Measurements from ENCODE around the gene TMEM179.

TMEM179 gene

GRCh38 chr14:104598910-104599273 is 5.7 kb downstream of the TMEM179 start:
- no peak for DNase-seq (ENCODE audit: low read depth in 2 of 2)

DNA sequence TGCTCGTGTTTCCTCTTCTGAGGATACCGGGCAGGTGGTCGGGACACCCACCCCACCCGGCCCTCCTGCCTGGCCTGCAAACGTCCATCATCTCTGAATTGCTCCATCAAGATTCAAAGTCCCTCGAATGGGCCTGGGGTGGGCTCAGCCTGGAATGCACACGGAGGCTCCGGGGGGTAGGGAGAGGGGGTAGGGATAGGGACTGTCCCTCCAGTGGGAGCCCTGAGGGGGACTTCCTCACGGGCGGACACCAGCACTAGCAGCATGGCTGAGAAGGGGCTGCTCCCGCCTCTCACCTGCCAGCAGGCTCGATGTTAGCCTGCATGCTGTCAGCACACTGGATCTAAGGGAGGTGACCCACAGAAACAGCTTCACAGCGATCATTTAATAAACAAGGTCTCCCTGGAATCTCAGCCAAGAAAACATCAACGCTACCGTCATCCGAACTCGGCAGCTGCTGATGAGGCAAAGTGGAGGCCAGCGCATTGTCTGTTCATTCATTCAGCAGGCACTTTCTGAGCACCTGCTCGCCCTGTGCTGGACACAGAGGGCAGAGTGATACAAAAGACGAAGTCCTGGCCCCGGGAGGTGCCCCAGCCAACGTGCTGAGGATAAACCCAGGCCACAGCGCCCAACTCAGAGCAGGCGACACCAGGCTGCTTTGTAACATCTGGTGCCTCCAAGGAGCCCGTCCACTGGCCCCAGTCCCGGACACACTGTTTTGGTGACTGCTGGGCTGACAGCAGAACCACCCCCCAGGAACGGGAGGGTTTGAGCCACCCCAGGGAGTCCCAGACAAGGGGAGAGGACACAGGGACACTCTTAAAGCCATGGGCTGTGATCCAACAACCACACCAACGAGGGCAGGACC is 6.3 kb downstream of the TMEM179 start:
- DNase-seq (ENCODE audit: low read depth in 2 of 2), result no peak

DNA sequence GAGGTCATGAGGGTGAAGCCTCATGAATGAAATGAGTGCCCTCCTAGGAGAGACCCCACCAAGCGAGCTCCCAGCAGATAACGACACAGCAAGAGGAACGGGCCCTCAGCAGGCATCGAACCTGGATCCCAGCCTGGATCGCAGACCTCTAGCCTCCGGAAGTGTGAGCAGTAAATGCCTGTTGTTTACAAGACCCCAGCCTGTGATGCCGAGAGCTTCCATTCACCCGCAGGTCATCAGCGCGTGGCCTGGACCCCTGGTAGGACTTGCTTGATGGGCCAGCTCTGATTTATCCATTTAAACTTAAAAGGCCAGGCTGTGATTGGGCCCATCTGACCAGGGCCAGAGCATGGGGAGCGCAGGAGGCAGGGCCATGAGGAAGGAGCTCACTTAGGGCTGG is 7.0 kb downstream of the TMEM179 start:
- no peak for DNase-seq (ENCODE audit: low read depth in 2 of 2)

DNA sequence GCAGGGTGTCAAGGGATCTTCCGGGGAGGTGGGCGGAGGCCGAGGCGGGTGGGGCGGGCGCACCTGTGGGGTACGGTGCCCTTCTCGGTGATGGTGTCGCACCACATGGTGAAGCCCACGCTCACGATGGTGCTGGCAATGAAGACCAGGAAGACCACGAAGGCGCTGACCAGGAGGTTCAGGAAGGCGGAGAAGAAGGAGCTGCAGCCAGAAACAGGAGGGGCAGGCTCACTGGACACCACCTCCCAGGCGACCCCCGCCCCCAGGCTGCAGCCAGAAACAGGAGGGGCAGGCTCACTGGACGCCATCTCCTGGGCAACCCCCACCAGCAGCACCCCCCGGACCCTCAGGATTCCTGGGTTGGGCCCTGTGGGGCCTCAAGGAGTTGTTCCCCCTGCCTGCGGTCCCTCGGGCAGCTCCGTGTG is 7.6 kb downstream of the TMEM179 start:
- no peak for DNase-seq (ENCODE audit: low read depth in 2 of 2)

DNA sequence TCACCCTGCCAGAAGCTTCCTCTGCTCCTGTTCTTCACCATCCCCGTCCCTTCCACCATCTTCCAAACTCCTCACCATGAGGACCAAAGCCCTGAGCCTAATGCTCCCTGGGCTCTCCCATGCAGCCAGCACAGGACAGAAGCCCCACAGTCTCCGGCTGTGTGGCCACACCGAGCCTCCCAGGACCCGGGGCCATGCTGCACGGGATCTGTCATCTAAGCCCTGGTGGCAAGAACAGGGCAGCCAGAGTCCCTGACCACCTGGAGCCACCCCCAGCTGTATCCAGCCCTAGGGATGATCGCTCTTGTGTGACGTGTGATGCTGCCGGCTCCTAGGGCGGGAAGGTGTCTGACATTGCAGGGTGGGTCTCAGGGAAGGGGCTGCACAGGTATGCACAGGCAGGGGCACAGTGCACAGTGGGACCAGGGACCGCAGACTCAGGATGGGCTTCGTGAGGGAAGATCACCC is 8.1 kb downstream of the TMEM179 start:
- no peak for DNase-seq (ENCODE audit: low read depth in 2 of 2)

DNA sequence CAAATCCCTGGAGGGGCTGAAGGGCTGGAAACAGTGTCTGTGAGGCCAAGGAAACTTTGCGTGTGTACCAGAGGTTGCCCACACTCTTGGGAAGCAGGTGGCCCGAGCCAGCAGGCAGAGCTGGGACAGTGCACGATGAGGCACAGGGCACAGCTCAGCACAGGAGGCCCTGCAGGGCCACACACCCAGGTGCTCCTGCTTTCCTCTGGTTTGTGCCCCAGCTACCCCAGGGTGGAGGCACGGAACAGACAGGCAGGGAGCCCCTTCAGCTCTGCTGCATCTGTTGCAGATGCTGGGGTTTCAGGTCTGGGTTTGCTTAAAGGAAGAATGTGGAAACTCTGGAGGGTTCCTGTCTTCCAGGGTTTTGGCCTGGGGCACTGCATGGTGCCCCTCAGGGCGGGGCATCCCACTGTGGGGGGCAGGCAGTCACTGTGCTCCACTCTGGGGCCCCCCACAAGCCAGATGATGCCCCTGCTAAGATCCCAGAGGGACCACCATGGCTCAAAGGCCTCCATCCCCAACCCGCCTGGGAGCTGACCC is 8.6 kb downstream of the TMEM179 start:
- no peak for DNase-seq (ENCODE audit: low read depth in 2 of 2)

- DNase-seq (ENCODE audit: low read depth in 2 of 2), result no peak
These were observed 9.4 kb downstream of the TMEM179 start for GRCh38 chr14:104595116-104595675.

DNA sequence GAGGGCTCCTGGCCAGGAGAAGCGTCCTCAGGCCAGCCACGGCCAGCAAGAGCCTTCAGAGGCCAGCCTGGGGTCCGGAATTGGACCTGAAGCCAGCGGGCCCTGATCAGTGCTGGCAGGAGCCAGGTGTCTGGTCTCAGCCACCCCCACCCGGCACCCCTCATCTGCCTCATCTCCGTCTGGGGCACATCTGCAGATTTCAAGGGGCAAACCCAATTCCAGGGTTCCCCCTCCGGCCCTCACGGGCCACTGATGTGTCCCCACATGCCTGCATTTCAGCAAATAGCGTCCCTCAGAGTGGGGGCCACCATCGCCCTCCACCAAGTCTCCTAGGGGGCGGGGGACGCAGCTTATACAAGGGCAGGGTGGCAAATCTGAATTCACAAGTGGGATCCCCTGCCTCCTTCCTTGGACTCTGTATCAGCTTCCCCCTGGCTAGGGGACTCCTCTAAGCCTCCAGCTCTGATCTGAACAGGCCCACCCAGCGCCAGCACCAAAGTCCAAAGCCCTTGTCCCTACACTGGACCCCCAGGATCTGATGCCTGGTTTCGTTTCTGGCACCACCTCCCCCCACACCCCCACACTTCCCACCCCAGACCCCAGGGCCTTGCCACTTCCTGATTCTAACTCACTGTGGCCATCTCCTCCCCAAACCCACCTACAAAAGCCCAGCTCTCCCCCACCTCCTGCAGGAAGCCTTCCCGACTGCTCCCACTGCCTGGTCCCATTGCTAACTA is 10.1 kb downstream of the TMEM179 start:
- no peak for DNase-seq (ENCODE audit: low read depth in 2 of 2)

DNA sequence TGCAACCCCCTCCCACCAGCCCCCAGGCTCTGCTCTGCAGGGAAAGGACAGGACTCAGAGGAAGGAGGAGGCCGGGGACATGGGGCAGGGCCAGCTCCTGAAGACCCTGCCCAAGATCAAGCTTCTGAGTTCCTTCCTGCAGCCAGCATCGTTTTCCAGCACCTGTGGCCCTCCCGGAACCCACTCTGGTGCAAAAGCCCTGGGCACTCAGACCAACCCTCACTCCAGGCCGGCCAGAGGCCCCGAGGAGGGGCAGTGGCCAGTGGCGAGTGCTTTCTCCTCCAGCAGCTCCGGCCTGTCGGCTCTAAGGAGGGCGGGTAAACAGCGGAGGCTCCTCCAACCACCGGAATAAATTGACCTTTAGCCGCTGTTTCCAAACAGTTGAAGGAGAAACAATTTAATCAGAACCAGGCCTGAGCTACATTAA is 10.8 kb downstream of the TMEM179 start:
- no peak for DNase-seq (ENCODE audit: low read depth in 2 of 2)

- DNase-seq (ENCODE audit: low read depth in 2 of 2), result no peak
These were observed 11.3 kb downstream of the TMEM179 start for GRCh38 chr14:104593241-104593701.

GRCh38 chr14:104592785-104593184 is 11.8 kb downstream of the TMEM179 start:
- DNase-seq (ENCODE audit: low read depth in 2 of 2), result no peak

DNA sequence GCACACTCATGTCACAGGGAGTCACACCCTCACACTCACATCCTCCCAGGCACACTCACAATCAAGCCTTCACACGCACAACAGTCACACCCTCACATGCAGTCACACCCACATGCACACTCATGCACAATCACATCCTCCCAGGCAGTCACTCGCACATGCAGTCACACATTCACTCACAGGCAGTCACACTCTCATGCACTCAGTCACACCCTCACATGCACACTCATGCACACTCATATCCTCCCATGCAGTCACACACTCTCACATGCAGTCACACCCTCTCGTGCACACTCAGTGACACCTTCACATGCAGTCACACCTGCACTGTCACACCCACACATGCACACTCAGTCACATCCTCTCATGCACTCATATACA is 12.3 kb downstream of the TMEM179 start:
- no peak for DNase-seq (ENCODE audit: low read depth in 2 of 2)

- DNase-seq (ENCODE audit: low read depth in 2 of 2), result no peak
These were observed 12.9 kb downstream of the TMEM179 start for GRCh38 chr14:104591506-104592291.

- no peak for DNase-seq (ENCODE audit: low read depth in 2 of 2)
These were observed 13.5 kb downstream of the TMEM179 start for GRCh38 chr14:104591031-104591430.

- DNase-seq (ENCODE audit: low read depth in 2 of 2), result no peak
These were observed 14.2 kb downstream of the TMEM179 start for GRCh38 chr14:104590240-104590965.

DNA sequence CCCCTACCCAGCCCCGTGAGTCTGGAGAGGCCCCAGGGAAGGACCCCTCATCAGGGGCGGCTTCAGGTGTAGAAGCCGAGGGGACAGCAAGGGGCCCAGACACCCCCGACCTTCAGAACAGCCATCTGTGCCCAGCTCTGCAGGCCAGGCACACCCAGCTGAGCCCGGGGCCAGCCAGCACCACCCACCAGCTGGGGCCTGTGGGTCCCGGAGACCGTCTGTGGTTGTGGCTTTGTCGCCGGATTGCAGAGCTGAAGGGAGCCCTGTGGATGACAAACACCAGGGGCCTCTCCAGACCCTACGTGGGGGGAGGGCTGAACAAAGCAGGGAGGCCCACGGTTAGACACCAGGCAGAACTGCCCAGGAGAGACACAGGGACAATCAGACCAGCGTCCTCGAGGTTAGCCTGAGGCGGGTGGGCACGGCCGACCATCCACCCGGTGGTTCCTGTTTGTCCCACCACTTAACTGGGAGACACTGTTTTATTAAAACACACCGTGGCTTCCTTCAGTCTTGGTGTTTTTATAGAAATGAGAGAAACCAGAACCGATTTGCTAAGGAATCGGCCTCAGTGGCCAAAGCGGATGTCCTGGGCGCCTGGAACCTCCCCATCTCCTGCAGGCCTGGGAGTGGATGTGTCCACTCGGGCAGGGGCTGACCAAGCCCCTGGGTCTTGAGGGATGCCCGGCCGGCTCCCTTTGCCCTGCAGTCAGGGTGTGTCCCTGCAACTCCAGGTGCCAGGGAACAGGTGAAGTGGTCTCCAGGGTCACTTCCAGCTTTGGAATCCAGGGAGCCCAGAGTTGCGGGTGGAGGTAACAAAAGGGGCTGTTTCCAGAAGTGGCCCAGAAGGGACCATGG is 15.0 kb downstream of the TMEM179 start:
- DNase-seq (ENCODE audit: low read depth in 2 of 2), result no peak

- no peak for DNase-seq (ENCODE audit: low read depth in 2 of 2)
These were observed 16.3 kb downstream of the TMEM179 start for GRCh38 chr14:104588066-104588857.

DNA sequence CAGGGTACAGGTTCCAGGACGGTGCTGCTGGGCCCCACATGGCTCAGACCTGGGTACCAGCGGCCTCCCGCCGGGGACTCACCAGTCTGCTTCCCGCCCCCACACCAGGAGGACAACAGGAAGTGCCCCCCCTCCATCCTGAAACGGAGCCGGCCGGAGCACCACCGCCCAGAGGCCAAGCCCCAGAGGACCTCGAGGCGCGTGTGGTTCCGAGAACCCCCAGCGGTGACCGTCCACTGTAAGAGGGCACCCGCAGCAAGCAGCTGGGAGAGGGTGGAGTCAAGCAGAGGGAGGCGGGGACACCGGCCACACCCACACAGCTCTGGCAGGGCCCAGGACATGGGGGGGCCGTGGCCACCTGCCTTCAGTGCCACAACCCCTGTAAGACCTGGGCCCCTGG is 16.9 kb downstream of the TMEM179 start:
- no peak for DNase-seq (ENCODE audit: low read depth in 2 of 2)

Measured in activated CD4-positive, alpha-beta T cell treated with anti-CD3 and anti-CD28 coated beads for 24 hours (primary cell).